GM23338 (cell line): ENCODE results near the gene GLG1.

ENCODE experiments used
- CREB1 ChIP-seq: fragments of 250-450 bp; sonication (Bioruptor Pico); IDR thresholded peaks from 2 replicates; pipeline ENCODE4 v1.5.0; 2020; ENCODE audit warnings: low read depth, mild to moderate bottlenecking, moderate library complexity
- EZH2 ChIP-seq: fragments of 200-600 bp; sonication (generic); IDR thresholded peaks from one replicate; pipeline ENCODE4 v1.8.0; 2017; ENCODE audit warnings: antibody characterized with exemption, mild to moderate bottlenecking, low read depth; ENCODE audit not compliant: unreplicated experiment
- EZH2phosphoT487 ChIP-seq: fragments of 200-600 bp; sonication (generic); IDR thresholded peaks from one replicate; pipeline ENCODE4 v1.8.1; 2018; ENCODE audit warnings: antibody characterized with exemption; ENCODE audit not compliant: unreplicated experiment
- JUNB ChIP-seq: IDR thresholded peaks from one replicate; pipeline ENCODE4 v1.6.1; 2016; ENCODE audit warnings: antibody characterized with exemption; ENCODE audit not compliant: unreplicated experiment
- NANOG ChIP-seq: IDR thresholded peaks from 2 replicates; pipeline ENCODE4 v1.6.1; 2016; ENCODE audit warnings: antibody characterized with exemption, borderline replicate concordance
- POLR2AphosphoS5 ChIP-seq: IDR thresholded peaks from 2 replicates; pipeline ENCODE4 v1.6.1; 2016; ENCODE audit warnings: antibody characterized with exemption, low read depth
- TF ChIP-seq, protein P1 (sequence below), 2 experiments: fragments of 200-600 bp in 1 of 2; sonication (generic) in 1 of 2; conservative IDR thresholded peaks; 2 replicates each; pipeline versions ENCODE4 v1.5.1 to v1.6.1; 2016 to 2017; ENCODE audit warnings: antibody characterized with exemption in 2 of 2, low read depth in 2 of 2, mild to moderate bottlenecking in 2 of 2, moderate library complexity in 1 of 2
- TF ChIP-seq, protein P2 (sequence below): IDR thresholded peaks from one replicate; pipeline ENCODE4 v1.6.1; 2018; ENCODE audit warnings: antibody characterized with exemption; ENCODE audit not compliant: unreplicated experiment
- TF ChIP-seq, protein P3 (sequence below): IDR thresholded peaks from 2 replicates; pipeline ENCODE4 v1.6.1; 2016; ENCODE audit warnings: antibody characterized with exemption

DNA sequence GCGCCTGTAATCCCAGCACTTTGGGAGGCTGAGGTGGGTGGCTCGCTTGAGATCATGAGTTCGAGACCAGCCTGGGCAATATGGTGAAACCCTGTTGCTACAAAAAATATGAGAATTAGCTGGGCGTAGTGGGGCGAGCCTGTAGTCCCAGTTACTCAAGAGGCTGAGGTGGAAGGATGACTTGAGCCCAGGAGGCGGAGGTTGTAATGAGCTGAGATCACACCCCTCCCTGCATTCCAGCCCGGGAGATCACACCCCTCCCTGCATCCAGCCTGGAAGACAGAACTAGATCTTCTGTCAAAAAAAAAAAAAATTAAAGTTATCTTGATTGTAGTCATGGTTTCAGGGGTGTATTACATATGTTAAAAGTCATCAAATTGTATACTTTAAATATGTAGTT, 26.8 kb upstream of the GLG1 start:
- TF ChIP-seq POLR2AphosphoS5 = no peak
- TF ChIP-seq, protein P1, sequence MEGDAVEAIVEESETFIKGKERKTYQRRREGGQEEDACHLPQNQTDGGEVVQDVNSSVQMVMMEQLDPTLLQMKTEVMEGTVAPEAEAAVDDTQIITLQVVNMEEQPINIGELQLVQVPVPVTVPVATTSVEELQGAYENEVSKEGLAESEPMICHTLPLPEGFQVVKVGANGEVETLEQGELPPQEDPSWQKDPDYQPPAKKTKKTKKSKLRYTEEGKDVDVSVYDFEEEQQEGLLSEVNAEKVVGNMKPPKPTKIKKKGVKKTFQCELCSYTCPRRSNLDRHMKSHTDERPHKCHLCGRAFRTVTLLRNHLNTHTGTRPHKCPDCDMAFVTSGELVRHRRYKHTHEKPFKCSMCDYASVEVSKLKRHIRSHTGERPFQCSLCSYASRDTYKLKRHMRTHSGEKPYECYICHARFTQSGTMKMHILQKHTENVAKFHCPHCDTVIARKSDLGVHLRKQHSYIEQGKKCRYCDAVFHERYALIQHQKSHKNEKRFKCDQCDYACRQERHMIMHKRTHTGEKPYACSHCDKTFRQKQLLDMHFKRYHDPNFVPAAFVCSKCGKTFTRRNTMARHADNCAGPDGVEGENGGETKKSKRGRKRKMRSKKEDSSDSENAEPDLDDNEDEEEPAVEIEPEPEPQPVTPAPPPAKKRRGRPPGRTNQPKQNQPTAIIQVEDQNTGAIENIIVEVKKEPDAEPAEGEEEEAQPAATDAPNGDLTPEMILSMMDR (conservative IDR thresholded peaks at IDR 0.05; ENCODE audit: low read depth in 2 of 2) = no peak
- no peak for TF ChIP-seq NANOG
- TF ChIP-seq EZH2phosphoT487 = no peak
- no peak for TF ChIP-seq EZH2
- no peak for TF ChIP-seq JUNB
- TF ChIP-seq, protein P2, sequence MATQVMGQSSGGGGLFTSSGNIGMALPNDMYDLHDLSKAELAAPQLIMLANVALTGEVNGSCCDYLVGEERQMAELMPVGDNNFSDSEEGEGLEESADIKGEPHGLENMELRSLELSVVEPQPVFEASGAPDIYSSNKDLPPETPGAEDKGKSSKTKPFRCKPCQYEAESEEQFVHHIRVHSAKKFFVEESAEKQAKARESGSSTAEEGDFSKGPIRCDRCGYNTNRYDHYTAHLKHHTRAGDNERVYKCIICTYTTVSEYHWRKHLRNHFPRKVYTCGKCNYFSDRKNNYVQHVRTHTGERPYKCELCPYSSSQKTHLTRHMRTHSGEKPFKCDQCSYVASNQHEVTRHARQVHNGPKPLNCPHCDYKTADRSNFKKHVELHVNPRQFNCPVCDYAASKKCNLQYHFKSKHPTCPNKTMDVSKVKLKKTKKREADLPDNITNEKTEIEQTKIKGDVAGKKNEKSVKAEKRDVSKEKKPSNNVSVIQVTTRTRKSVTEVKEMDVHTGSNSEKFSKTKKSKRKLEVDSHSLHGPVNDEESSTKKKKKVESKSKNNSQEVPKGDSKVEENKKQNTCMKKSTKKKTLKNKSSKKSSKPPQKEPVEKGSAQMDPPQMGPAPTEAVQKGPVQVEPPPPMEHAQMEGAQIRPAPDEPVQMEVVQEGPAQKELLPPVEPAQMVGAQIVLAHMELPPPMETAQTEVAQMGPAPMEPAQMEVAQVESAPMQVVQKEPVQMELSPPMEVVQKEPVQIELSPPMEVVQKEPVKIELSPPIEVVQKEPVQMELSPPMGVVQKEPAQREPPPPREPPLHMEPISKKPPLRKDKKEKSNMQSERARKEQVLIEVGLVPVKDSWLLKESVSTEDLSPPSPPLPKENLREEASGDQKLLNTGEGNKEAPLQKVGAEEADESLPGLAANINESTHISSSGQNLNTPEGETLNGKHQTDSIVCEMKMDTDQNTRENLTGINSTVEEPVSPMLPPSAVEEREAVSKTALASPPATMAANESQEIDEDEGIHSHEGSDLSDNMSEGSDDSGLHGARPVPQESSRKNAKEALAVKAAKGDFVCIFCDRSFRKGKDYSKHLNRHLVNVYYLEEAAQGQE = no peak
- TF ChIP-seq CREB1 = no peak
- TF ChIP-seq, protein P3, sequence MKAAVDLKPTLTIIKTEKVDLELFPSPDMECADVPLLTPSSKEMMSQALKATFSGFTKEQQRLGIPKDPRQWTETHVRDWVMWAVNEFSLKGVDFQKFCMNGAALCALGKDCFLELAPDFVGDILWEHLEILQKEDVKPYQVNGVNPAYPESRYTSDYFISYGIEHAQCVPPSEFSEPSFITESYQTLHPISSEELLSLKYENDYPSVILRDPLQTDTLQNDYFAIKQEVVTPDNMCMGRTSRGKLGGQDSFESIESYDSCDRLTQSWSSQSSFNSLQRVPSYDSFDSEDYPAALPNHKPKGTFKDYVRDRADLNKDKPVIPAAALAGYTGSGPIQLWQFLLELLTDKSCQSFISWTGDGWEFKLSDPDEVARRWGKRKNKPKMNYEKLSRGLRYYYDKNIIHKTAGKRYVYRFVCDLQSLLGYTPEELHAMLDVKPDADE = no peak
